Measurements from ENCODE around the gene COL26A1. TPM values are rescaled to one million over a fixed set of nuclear protein-coding genes. Genes with fewer than 3 reads are reported as not detected.
"Not testable (repeated sequence)": the region's sequence is repeated elsewhere in the genome, so short reads cannot be mapped to it uniquely, and the experiment has no call there.

Gene COL26A1
- total RNA-seq, 8 experiments from 2014 or later, result 0.87 to 50.5 (median 11.1) TPM; not detected in 1

DNA sequence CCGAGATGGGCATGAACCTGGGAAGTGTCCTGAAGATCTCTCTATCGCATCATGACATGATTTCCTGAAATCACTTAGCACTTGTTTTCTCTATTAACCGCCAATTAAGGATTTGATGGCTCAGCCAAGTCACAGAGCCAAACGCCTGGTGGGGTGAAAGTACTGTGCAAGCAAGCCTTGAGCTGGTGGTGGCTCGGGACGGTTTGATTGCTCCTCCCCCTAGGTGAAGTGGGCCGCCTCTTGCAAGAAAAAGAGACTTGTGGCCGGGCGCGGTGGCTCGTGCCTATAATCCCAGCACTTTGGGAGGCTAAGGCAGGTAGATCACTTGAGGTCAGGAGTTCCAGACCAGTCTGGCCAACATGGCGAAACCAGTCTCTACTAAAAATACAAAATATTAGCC is 50.3 kb downstream of the COL26A1 start:
- Histone ChIP-seq H3K4me3 (no peak overlapping the region), H3K4me1 (replicated peaks in 1 of 2) (peaks cover 0 to 5% of the 10 kb centered on the region in 2 donors), H3K27ac (no peak overlapping the region)
- 30 to 100% (median 78%) methylated on average over 1 to 7 of the region's 12 CpGs; no CpG with 5 or more reads in 2 of the 10 experiments for WGBS, 10 experiments
- ATAC-seq (replicated peaks in 6 of 8), result no peak
- in situ Hi-C loops (cut with MboI; ENCODE audit: low pct_unique_long_range_greater_than_20kb in 2 of 9, low sequenced_read_pairs in 9 of 9, unreplicated experiment in 9 of 9), result no loop called here

DNA sequence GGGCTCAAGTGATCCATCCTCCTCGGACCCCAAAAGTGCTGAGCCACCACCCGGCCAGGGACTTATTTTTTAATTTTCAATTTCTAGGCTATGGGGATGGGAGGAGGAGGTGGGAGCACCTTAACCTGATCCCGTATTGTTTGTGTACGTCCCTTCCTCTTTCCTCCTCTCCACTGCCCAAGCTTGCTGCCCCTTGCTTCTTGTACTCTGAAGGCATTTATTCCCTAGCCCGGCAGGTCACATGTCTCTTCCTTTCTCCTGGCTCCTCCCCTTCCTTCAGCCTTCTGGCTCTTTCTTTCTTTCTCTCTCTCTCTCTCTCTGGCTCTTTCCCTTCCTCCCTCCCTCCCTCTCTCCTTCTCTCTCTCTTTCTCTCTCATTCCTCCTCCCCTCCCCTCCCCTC is 56.0 kb downstream of the COL26A1 start:
- no peak for ATAC-seq (replicated peaks in 6 of 8)
- Histone ChIP-seq H3K27ac (no peak overlapping the region), H3K4me1 (replicated peaks in 1 of 2) (no peaks in the 10 kb centered on the region), H3K4me3 (no peak overlapping the region)
- in situ Hi-C loops (cut with MboI; ENCODE audit: low pct_unique_long_range_greater_than_20kb in 2 of 9, low sequenced_read_pairs in 9 of 9, unreplicated experiment in 9 of 9), result no loop called here
- 0 to 100% (median 64%) methylated on average over 1 to 5 of the region's 5 CpGs; no CpG with 5 or more reads in 3 of the 10 experiments for WGBS, 10 experiments

DNA sequence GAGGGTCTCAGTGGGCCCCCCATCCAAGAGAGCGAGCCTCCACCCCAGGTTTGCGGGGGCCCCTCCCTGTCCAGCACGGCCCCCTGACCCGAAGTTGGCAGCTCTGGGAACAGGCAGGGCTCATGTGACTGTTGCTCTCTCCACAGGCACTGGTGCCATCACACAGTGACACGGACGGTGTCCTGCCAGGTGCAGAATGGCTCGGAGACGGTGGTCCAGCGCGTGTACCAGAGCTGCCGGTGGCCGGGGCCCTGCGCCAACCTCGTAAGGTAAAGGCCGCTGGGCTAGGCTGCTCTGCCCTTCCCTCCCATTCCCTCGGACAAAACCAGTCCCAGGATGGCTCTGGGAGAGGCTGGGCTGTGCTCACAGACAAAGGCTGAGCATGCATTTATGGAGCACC is 57.2 kb downstream of the COL26A1 start:
- no peak overlapping the region for H3K27ac ChIP-seq

DNA sequence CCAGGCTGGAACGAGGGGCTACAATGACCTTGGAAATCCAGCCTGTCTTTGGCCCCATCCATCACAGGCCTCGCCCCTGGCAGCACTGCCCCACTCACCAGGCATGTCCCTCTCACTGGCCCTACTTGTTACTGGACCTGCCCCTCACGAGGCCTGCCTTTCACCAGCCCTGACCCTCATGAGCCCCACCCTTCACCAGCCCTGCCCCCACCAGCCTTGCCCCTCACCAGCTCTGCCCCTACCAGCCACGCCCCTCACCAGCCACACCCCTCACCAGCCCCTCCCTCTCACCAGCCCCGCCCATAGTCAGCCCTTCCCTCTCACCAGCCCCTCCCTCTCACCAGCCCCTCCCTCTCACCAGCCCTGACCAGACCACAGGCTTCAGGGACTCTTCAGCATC is 57.8 kb downstream of the COL26A1 start:
- Histone ChIP-seq H3K4me1 (replicated peaks in 1 of 2) (no peaks in the 10 kb centered on the region), H3K27ac (no peak overlapping the region), H3K4me3 (no peak overlapping the region)
- ATAC-seq (replicated peaks in 6 of 8), result peak in 1 of 8 experiments; percentile 63
- 70% methylated on average over 2 of the region's 5 CpGs; no CpG with 5 or more reads in 9 of the 10 experiments for WGBS, 10 experiments
- in situ Hi-C loops (cut with MboI; ENCODE audit: low pct_unique_long_range_greater_than_20kb in 2 of 9, low sequenced_read_pairs in 9 of 9, unreplicated experiment in 9 of 9), result no loop called here

More for the DNA sequence above, 57.2 kb downstream of the COL26A1 start:
- in situ Hi-C loops (cut with MboI; ENCODE audit: low pct_unique_long_range_greater_than_20kb in 2 of 9, low sequenced_read_pairs in 9 of 9, unreplicated experiment in 9 of 9), result no loop called here
- H3K4me1 ChIP-seq (replicated peaks in 1 of 2), result no peaks in the 10 kb centered on the region
- ATAC-seq (replicated peaks in 6 of 8), result no peak
- H3K4me3 ChIP-seq, result no peak overlapping the region
- WGBS, 10 experiments, result 97% methylated on average over 7 of the region's 16 CpGs; no CpG with 5 or more reads in 9 of the 10 experiments

DNA sequence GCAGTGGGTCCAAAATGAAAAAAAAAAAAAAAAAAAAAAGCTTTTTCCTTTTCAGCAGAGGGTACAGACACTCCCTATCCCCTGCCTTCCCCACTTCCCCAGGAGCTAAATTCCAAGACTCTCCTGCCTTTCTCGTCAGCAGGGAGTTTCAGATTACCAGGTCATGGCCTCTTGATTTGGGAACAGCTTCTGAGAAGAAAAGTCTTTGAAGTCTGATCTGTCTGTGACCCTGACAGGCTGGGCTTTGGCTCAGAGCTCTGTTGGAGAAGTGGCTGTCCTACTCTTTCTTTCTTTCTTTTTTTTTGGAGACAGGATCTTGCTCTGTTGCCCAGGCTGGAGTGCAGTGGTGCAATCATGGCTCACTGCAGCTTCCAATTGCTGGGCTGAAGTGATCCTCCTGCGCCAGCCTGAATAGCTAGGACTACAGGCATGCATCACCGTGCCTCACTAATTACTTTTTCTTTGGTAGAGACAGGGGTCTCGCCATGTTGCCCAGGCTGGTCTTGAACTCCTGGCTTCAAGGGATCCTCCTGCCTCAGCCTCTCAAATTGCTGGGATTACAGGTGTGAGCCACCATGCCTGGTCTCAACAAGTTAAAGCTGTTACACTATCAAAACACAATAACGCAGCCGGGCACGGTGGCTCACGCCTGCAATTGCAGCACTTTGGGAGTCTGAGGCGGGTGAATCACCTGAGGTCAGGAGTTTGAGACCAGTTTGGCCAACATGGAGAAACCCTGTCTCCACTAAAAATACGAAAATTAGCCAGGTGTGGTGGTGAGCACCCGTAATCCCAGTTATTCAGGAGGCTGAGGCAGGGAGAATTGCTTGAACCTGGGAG is 59.9 kb downstream of the COL26A1 start:
- Histone ChIP-seq H3K4me3 (no peak overlapping the region), H3K4me1 (replicated peaks in 1 of 2) (no peaks in the 10 kb centered on the region), H3K27ac (no peak overlapping the region)
- 11 to 93% (median 60%) methylated on average over 1 to 8 of the region's 11 CpGs; no CpG with 5 or more reads in 3 of the 10 experiments for WGBS, 10 experiments
- in situ Hi-C loops (cut with MboI; ENCODE audit: low pct_unique_long_range_greater_than_20kb in 2 of 9, low sequenced_read_pairs in 9 of 9, unreplicated experiment in 9 of 9), result no loop called here
- ATAC-seq (replicated peaks in 6 of 8), result no peak

DNA sequence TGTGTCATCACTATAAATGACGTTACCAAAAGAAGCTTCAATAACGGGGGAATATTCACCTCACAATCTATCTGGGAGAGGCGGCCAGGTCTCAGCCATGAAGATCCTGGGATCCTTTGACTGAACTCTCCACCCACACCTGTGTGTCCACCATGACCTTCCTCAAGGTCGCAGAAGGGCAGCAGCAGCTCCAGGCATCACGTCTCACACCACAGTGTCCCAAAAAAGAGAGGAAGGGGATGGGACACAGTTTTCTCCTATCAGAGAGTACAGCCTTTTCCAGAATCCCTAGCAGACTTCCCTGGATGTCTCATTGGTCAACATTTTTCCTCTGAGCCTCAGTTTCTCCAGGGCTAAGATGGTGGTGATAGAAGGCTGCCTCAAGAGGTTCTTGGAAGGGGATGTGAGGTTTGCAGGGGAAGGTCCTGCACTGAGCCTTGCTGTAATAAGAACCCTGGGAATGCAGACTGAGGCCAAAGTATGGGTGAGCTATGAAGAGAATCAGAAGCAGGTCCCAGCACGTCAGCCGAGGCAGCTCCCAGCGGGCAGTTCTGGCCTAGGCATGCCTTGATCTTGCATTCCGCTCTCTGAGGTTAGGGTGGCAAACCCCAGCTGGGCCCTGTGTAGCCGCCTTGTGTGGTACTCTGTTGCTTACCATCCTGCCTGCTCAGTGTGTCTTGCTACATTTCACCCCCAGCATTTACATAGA is 63.8 kb downstream of the COL26A1 start:
- ATAC-seq (replicated peaks in 6 of 8), result no peak
- Histone ChIP-seq H3K27ac (no peak overlapping the region), H3K4me1 (replicated peaks in 1 of 2) (no peaks in the 10 kb centered on the region), H3K4me3 (no peak overlapping the region)
- WGBS, 10 experiments, result 10 to 100% (median 86%) methylated on average over 1 to 5 of the region's 10 CpGs; no CpG with 5 or more reads in 4 of the 10 experiments
- in situ Hi-C loops (cut with MboI; ENCODE audit: low pct_unique_long_range_greater_than_20kb in 2 of 9, low sequenced_read_pairs in 9 of 9, unreplicated experiment in 9 of 9), result no loop called here

DNA sequence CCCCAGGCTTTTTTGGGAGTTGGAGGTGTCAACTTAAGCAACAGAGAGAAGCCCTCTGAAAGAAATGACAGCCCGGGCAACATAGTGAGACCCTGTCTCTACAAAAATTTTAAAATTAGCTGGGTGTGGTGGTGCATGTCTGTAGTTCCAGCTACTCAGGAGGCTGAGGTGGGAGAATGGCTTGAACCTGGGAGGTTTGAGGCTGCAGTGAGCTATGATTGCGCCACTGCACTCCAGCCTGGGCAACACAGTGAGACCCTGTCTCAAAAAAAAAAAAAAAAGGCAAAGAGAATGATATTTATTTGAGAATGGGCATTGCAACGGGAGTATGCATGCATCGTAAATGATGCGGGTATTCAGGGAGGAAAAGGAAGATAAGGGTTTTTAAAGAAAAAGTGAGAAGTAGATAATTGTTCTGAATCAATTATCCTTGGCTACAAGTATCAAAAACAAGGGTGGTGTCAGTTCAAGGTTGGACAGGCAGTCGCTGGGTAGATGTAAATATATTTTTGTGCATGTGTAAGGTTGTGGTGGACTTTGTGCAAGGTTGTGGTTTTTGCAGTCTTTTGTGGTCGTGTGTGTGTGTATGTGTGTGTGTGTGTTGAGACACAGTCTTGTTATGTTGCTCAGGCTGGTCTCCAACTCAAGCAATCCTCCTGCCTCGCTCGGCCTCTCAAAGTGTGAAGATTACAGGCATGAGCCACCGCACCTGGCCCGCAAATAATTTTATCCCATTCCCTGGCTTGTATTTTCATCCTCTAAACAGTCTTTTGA is 65.6 kb downstream of the COL26A1 start:
- H3K4me3 ChIP-seq, result no peak overlapping the region
- H3K4me1 ChIP-seq (replicated peaks in 1 of 2), result no peaks in the 10 kb centered on the region
- in situ Hi-C loops (cut with MboI; ENCODE audit: low pct_unique_long_range_greater_than_20kb in 2 of 9, low sequenced_read_pairs in 9 of 9, unreplicated experiment in 9 of 9), result no loop called here
- H3K27ac ChIP-seq, result no peak overlapping the region
- 37 to 93% (median 85%) methylated on average over 4 to 11 of the region's 11 CpGs for WGBS, 10 experiments
- no peak for ATAC-seq (replicated peaks in 6 of 8)

DNA sequence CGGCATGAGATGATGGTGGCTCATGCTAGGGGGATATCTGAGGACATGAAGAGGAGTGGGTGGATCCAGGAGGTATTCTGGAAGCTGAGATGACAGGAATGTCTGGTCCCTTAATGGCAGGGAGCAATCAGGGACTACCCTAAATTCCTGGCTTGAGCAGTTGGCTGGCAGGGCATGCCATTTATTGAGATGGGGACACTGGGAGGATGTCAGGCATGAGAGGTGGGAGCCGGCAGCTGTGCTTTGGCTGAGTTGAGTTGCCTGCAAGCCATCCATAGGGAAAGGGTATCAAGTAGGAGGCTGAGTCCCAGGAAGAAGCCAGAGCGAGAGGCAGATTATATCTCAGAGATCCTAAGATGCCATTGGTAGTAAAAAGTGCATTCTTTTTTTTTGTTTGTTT is 69.6 kb downstream of the COL26A1 start:
- in situ Hi-C loops (cut with MboI; ENCODE audit: low pct_unique_long_range_greater_than_20kb in 2 of 9, low sequenced_read_pairs in 9 of 9, unreplicated experiment in 9 of 9), result no loop called here
- Histone ChIP-seq H3K4me1 (replicated peaks in 1 of 2) (peaks cover 0 to 5% of the 10 kb centered on the region in 2 donors), H3K27ac (no peak overlapping the region), H3K4me3 (no peak overlapping the region)
- 0 to 100% (median 82%) methylated on average over 1 to 2 of the region's 3 CpGs; no CpG with 5 or more reads in 5 of the 10 experiments for WGBS, 10 experiments
- no peak for ATAC-seq (replicated peaks in 6 of 8)

DNA sequence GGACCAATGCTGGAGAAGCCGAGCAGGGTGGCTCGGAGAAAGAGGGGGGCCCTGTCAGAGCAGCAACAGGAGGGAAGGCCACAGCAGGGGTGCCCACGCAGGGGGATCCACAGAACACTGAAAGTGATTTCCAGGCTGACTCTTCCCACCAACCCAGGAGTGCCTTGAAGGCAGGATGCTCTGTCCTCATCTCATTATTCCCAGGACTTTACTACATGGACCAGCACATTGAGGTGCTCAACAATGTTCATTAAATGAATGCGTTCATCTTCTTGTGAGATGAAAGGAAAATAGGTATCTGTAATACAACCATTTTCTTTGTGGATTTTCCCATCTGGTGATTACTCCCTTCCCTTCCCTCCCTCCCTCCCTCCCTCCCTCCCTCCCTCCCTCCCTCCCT is 71.0 kb downstream of the COL26A1 start:
- WGBS, 10 experiments, result 17 to 75% (median 70%) methylated on average over 1 to 3 of the region's 4 CpGs; no CpG with 5 or more reads in 7 of the 10 experiments
- no peak overlapping the region for H3K27ac ChIP-seq
- no peak overlapping the region for H3K4me3 ChIP-seq
- H3K4me1 ChIP-seq (replicated peaks in 1 of 2), result peaks cover 0 to 5% of the 10 kb centered on the region in 2 donors
- ATAC-seq (replicated peaks in 6 of 8), result no peak
- in situ Hi-C loops (cut with MboI; ENCODE audit: low pct_unique_long_range_greater_than_20kb in 2 of 9, low sequenced_read_pairs in 9 of 9, unreplicated experiment in 9 of 9), result no loop called here

DNA sequence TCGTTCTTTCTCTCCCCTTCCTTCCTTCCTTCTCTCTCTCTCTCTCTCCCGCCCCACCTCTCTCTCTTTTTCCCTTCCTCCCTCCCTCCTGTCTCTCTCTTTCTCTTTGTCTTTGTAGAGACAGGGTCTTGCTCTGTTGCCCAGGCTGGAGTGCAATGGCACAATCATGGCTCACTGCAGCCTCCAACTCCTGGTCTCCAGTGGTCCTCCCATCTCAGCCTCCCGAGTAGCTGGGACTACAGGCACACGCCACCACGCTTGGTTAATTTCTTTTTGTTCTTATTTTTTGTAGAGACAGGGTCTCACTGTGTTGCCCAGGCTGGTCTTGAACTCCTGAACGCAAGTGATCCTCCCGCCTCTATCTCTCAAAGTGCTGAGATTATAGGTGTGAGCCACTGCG is 71.5 kb downstream of the COL26A1 start:
- 43 to 100% (median 89%) methylated on average over 1 to 6 of the region's 8 CpGs; no CpG with 5 or more reads in 6 of the 10 experiments for WGBS, 10 experiments
- ATAC-seq (replicated peaks in 6 of 8); H3K4me3 ChIP-seq; in situ Hi-C loops (cut with MboI; ENCODE audit: low pct_unique_long_range_greater_than_20kb in 2 of 9, low sequenced_read_pairs in 9 of 9, unreplicated experiment in 9 of 9); H3K27ac ChIP-seq; H3K4me1 ChIP-seq (replicated peaks in 1 of 2): not testable (repeated sequence)

DNA sequence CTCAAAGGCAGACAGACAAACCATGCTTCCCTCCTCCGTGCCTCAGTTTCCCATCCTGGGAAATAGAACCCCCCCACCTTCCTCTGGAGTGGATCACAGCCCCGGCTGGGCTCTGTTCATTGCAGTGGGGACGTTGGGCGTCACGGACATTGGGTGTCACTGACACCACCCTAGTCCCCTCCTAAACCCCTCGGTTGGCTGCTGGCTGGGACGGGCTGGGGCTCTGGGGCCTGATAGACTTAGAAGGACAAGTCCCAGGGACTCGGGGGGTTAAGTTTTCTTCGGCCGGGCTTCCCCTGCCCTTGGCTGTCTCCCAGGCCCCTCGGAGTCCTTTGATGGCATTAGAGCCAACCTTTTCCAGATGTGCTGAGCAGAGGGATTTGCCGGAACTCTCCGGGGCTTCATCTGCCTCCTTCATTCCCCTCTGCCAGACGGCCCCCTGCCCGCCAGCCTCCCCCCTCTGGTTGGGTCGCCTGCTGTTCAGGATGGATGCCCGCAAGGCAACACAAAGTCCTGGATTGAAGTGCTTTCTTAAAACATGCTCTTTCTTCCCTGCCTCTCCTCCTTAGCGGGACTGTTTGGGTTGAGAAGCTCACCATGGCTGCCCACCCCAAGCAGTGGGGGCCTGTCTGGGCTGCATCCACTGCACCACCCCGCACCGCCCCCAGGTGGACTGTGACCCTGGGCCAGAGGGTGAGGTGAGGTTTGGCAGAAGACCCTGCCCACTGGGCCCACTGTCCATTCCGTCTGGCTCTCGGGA is 73.0 kb downstream of the COL26A1 start:
- Histone ChIP-seq H3K4me3 (no peak overlapping the region), H3K27ac (no peak overlapping the region), H3K4me1 (replicated peaks in 1 of 2) (peaks cover 0 to 5% of the 10 kb centered on the region in 2 donors)
- ATAC-seq (replicated peaks in 6 of 8), result peak in 2 of 8 experiments; percentile 16 to 20
- 0 to 84% (median 28%) methylated on average over 1 to 6 of the region's 22 CpGs; no CpG with 5 or more reads in 4 of the 10 experiments for WGBS, 10 experiments
- in situ Hi-C loops (cut with MboI; ENCODE audit: low pct_unique_long_range_greater_than_20kb in 2 of 9, low sequenced_read_pairs in 9 of 9, unreplicated experiment in 9 of 9), result no loop called here

DNA sequence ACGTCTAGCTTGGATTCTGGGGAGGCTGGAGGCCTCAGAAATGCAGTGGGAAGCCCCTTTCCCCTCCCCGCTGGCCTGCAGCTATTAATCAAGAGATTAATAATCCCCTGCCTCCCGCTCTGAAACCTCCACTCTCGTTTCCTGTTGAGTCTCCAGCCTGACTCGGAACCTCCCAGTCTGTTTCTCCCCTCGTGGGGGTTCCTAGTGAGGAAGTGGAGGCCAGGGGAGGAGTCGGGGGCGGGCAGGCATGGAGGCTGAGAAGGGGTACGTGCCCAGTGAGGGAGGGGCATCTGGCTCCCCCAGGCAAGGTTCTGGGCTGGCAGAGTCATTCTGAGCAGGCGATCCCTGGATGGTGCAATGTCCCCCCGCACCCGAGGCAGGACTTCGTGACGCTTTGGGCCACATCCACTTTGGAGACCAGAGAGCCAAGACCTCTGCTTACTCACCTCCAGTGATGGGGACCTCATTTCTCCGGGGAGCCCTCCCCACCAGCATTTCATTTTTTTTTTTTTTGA is 73.6 kb downstream of the COL26A1 start:
- Histone ChIP-seq H3K4me1 (replicated peaks in 1 of 2) (peaks cover 0 to 5% of the 10 kb centered on the region in 2 donors), H3K4me3 (no peak overlapping the region), H3K27ac (no peak overlapping the region)
- in situ Hi-C loops (cut with MboI; ENCODE audit: low pct_unique_long_range_greater_than_20kb in 2 of 9, low sequenced_read_pairs in 9 of 9, unreplicated experiment in 9 of 9), result no loop called here
- ATAC-seq (replicated peaks in 6 of 8), result peak in 1 of 8 experiments; percentile 5
- WGBS, 10 experiments, result 0 to 85% (median 40%) methylated on average over 1 to 3 of the region's 15 CpGs; no CpG with 5 or more reads in 5 of the 10 experiments
